OCI-LY3 (cell line): ENCODE measurements around the gene NSD1.

Source experiments
- H2AFZ ChIP-seq: fragments of 200-600, 300-600 bp; shearing (Covaris generic); 2 replicates; pipeline ENCODE4 v1.6.0; 2014; ENCODE audit warnings: antibody characterized with exemption, low read depth, low read length
- H3K27ac ChIP-seq: fragments of 200-600, 300-600 bp; sonication (generic); 2 replicates; pipeline ENCODE4 v1.5.1; 2014; ENCODE audit warnings: mild to moderate bottlenecking, low read length, moderate library complexity, mixed read lengths
- H3K27me3 ChIP-seq: fragments of 200-600, 300-600 bp; sonication (generic); 2 replicates; pipeline ENCODE4 v1.6.1; 2014; ENCODE audit warnings: low read depth, low read length, mixed read lengths
- H3K36me3 ChIP-seq: fragments of 200-600, 300-600 bp; sonication (generic); replicated peaks from 2 replicates; pipeline ENCODE3; 2014; ENCODE audit warnings: low read depth, low read length, mixed read lengths
- H3K4me1 ChIP-seq: fragments of 300-600, 200-600 bp; sonication (generic); 2 replicates; pipeline ENCODE4 v1.6.1; 2014; ENCODE audit warnings: low read length, mixed read lengths
- H3K4me2 ChIP-seq: fragments of 200-600, 300-600 bp; sonication (generic); 2 replicates; pipeline ENCODE4 v1.6.1; 2014; ENCODE audit warnings: low read length, mixed read lengths
- H3K4me3 ChIP-seq: fragments of 300-600, 200-600 bp; sonication (generic); 2 replicates; pipeline ENCODE4 v1.5.1; 2014; ENCODE audit warnings: antibody characterized with exemption, mild to moderate bottlenecking, low read length, moderate library complexity
- H3K79me2 ChIP-seq: fragments of 300-600, 200-600 bp; shearing (Covaris generic); 2 replicates; pipeline ENCODE4 v1.6.1; 2014; ENCODE audit warnings: mild to moderate bottlenecking, low read length, mixed read lengths
- H3K9ac ChIP-seq: fragments of 300-600, 200-600 bp; shearing (Covaris generic); 2 replicates; pipeline ENCODE4 v1.6.0; 2014; ENCODE audit warnings: mild to moderate bottlenecking, low read length, moderate library complexity
- H3K9me3 ChIP-seq: fragments of 200-600, 300-600 bp; shearing (Covaris generic); 2 replicates; pipeline ENCODE4 v1.6.1; 2014; ENCODE audit warnings: low read length, mixed read lengths; ENCODE audit not compliant: insufficient read depth
- H4K20me1 ChIP-seq: fragments of 200-600, 300-600 bp; sonication (generic); 2 replicates; pipeline ENCODE4 v1.6.1; 2016; ENCODE audit warnings: low read length, mixed read lengths; ENCODE audit not compliant: insufficient read depth
- CTCF ChIP-seq: fragments of 200-600, 300-600 bp; sonication (generic); IDR thresholded peaks from 2 replicates; pipeline ENCODE4 v1.5.1; 2014; ENCODE audit warnings: antibody characterized with exemption, low read length, low read depth
- EZH2phosphoT487 ChIP-seq: fragments of 200-600 bp; shearing (Covaris generic); IDR thresholded peaks from 2 replicates; pipeline ENCODE4 v1.6.1; 2018; ENCODE audit warnings: antibody characterized with exemption, mixed run types, low read depth

NSD1 gene

GRCh38 chr5:177097016-177097985 is 36.3 kb upstream of the NSD1 start:
- Histone ChIP-seq H3K36me3 (no peaks in the 10 kb centered on the region), H2AFZ (no peak overlapping the region), H3K4me1 (no peaks in the 10 kb centered on the region), H3K4me3 (no peak overlapping the region), H3K4me2 (no peak overlapping the region), H4K20me1 (no peaks in the 10 kb centered on the region), H3K27me3 (peaks cover 4% of the 10 kb centered on the region), H3K79me2 (no peaks in the 10 kb centered on the region), H3K9me3 (no peaks in the 10 kb centered on the region), H3K9ac (no peak overlapping the region), H3K27ac (no peak overlapping the region)
- TF ChIP-seq EZH2phosphoT487 (no peak), CTCF (no peak)

- TF ChIP-seq CTCF (no peak), EZH2phosphoT487 (no peak)
These were observed 35.5 kb upstream of the NSD1 start for GRCh38 chr5:177098120-177098469.

DNA sequence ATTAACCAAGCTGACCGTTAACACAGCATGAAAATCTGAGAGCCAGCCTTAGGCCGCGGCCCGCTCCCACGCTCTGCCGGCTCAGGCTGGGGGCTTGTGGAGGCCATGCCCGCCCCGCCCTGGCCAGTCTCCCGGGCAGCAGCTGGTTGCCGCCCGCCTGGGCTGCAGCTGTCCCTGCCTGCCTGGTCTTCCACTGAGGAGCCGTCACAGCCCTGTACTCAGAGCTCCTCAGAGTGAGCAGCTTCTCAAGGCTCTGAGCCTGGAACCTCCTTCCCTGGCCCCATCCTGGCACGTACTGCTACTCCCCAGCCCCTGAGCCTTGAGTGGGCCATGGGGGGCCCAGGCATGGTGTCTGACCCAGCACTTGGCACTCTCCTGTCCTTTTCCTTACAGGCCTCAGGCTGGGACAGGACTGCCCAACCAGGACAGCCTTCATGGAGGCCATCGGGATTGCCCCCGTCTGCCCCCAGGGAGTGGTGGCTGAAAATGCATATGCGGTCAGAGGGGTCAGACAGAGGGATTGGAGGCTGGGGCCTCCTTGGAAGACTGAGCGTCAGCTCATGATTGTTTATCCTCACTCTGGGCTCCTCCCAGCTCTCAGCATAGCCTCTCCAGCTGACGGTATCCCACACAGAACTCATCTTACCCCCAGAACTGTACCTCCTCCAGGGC is 35.0 kb upstream of the NSD1 start:
- Histone ChIP-seq H2AFZ (no peak overlapping the region), H3K36me3 (no peaks in the 10 kb centered on the region), H3K9ac (no peak overlapping the region), H3K4me3 (no peak overlapping the region), H3K27ac (no peak overlapping the region), H4K20me1 (no peaks in the 10 kb centered on the region), H3K4me2 (no peak overlapping the region), H3K9me3 (no peaks in the 10 kb centered on the region), H3K27me3 (peaks cover 4% of the 10 kb centered on the region), H3K79me2 (no peaks in the 10 kb centered on the region), H3K4me1 (no peaks in the 10 kb centered on the region)
- no peak for TF ChIP-seq EZH2phosphoT487
- no peak for TF ChIP-seq CTCF

More at GRCh38 chr5:177098120-177098469, 35.5 kb upstream of the NSD1 start:
- Histone ChIP-seq H3K27ac (no peak overlapping the region), H3K4me3 (no peak overlapping the region), H3K27me3 (peaks cover 4% of the 10 kb centered on the region), H4K20me1 (no peaks in the 10 kb centered on the region), H3K79me2 (no peaks in the 10 kb centered on the region), H3K9me3 (no peaks in the 10 kb centered on the region), H3K9ac (no peak overlapping the region), H3K4me1 (no peaks in the 10 kb centered on the region), H3K36me3 (no peaks in the 10 kb centered on the region), H3K4me2 (no peak overlapping the region), H2AFZ (no peak overlapping the region)

GRCh38 chr5:177099422-177100093 is 34.0 kb upstream of the NSD1 start:
- Histone ChIP-seq H3K4me2 (no peak overlapping the region), H3K36me3 (no peaks in the 10 kb centered on the region), H3K9ac (no peak overlapping the region), H3K79me2 (no peaks in the 10 kb centered on the region), H3K4me1 (no peaks in the 10 kb centered on the region), H3K9me3 (no peaks in the 10 kb centered on the region), H4K20me1 (no peaks in the 10 kb centered on the region), H3K4me3 (no peak overlapping the region), H3K27ac (no peak overlapping the region), H2AFZ (no peak overlapping the region), H3K27me3 (peaks cover 4% of the 10 kb centered on the region)
- TF ChIP-seq CTCF, result no peak
